Left forelimb (tissue), 1 donor: ENCODE measurements around the gene CNTNAP2.
"Not testable (repeated sequence)": the region's sequence is repeated elsewhere in the genome, so short reads cannot be mapped to it uniquely, and the experiment has no call there.

ENCODE experiments used
- DNase-seq: peaks from one replicate; pipeline ENCODE4 v3.0.0-alpha.2; 2018; ENCODE audit warnings: low spot score

CNTNAP2 gene

GRCh38 chr7:147567043-147567442, 1450.4 kb downstream of the CNTNAP2 start:
- DNase-seq = no peak

GRCh38 chr7:147569116-147569913, 1452.7 kb downstream of the CNTNAP2 start:
- DNase-seq = no peak

GRCh38 chr7:147570390-147570789, 1453.8 kb downstream of the CNTNAP2 start:
- no peak for DNase-seq

GRCh38 chr7:147571436-147572185, 1455.0 kb downstream of the CNTNAP2 start:
- DNase-seq = no peak

DNA sequence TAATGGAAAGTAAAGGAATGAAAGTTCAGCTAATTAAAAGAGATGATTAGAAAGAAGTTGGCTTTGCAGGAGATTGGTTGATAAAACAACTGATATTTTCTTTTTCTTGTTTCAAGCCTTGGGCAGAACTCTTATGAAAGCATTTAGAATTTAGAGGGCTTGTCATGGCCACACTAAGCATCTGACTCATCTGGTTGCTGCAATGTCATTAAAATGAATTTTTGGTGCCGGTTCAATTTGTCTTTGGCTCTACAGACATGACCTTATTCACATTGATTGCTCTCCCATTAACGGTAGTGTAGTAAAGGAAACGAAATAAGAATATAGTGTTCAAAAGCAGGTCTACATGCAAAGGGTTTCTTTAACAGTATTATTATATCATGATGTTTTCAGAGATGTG, 1461.6 kb downstream of the CNTNAP2 start:
- no peak for DNase-seq

DNA sequence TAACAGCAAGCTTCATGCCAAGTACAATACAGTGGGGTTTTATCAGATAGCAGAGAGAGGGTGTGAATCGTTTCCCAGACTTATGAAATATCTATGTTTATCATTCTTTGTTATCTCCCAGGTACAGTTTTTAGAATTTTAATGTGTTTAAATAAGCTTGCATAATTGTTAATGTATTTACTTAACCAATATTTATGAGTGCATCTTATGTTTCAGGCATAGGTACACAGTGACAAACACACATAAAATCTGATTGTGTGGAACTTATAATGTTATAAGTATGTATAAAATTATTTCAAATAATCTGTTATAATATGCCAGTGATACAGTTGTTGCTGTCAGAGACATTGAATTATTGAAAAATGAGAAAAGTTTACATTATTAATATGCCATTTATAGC, 1462.5 kb downstream of the CNTNAP2 start:
- no peak for DNase-seq

GRCh38 chr7:147584771-147585193, 1468.2 kb downstream of the CNTNAP2 start:
- DNase-seq = no peak

DNA sequence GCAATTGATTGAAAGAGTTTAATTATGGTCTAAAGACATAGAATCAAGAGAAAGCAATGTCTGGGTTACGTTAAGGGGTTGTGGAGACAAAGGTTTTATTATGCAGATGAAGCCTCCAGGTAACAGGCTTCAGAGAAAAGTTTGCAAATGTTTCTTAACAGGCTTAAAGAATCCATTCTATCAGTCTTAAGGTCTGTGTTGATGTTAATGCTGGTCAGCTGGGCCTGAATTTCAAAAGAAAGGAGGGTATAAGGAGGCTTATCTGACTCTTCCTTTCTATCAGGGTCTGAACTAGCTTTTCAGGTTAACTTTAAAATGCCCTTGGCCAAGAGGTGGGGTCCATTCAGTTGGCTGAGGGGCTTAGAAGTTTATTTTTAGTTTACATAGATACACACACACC, 1469.5 kb downstream of the CNTNAP2 start:
- no peak for DNase-seq

DNA sequence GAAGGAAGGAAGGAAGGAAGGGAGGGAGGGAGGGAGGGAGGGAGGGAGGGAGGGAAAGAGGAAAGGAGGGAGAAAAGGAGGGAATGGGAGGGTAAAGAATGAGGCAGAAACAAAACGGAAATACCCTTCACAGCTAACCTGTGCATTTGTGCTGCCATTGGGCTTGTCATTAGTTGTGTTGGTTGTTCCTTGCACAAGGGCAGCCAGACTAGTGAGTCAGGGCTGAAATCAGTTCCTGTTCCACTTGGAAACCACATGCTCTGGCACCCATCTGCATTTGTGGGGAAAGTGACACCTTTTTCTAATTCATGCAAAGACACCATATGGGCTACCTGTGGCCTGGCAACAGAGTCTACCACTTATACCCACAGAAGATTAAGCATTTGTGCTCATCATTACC, 1469.9 kb downstream of the CNTNAP2 start:
- no peak for DNase-seq

DNA sequence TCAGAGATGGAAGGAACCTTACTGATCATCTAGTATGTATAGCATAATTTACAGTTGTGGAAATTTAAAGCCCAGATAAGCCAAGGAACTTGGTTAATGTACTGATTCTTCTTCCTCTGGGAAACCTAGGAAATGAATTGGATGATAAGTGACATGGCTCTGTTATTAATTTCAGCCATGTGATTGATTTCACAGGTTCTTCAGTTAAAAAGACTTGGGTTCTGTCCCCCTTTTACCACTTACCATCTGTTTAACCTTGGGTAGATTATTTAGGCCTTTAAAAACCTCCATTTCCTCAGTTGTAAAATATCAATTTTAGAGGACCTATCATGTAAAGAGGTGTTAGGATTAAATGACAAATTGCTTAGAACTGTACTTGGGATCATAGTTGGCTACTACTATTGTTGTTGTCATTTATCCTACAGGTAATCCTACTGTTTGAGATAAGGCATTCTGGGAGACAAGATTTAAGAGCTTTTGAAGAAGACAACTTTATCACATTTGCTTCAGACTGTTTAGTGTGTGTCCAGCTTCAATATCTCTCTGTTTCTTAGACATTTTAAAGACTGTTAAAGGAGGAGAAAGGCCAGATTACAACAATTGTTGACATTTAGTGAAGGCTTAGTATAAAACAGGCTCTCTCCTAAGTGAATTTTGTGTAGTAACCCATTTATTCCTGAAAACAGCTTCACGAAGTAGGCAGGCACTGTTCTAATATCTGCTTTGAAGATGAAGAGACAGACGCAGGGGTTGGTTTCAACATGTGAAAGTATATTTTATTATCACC, 1476.9 kb downstream of the CNTNAP2 start:
- DNase-seq = no peak

GRCh38 chr7:147595042-147595441, 1478.4 kb downstream of the CNTNAP2 start:
- no peak for DNase-seq

GRCh38 chr7:147598687-147599086, 1482.1 kb downstream of the CNTNAP2 start:
- not testable (repeated sequence) for DNase-seq

GRCh38 chr7:147605323-147605722, 1488.7 kb downstream of the CNTNAP2 start:
- DNase-seq = no peak

- no peak for DNase-seq
These were observed 1490.7 kb downstream of the CNTNAP2 start for GRCh38 chr7:147607157-147607800.

DNA sequence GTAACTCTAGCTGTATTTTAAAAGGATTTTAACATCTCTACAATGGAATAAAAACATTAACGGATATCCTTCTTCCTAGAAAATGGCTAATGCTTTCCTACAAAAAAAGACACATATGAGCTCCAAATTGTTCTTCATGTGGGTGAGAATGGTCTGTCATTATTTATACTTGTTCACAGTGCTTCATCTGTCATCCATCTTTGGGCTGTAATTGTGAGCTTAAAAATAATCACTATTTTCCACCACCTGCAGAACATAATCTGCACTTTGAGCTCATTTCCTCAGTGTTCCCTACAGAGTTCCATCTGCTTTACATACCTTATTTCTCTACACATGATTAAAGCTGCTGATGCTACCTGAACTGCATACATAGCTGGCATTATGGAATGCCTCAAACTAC, 1494.8 kb downstream of the CNTNAP2 start:
- DNase-seq = no peak

- no peak for DNase-seq
These were observed 1518.7 kb downstream of the CNTNAP2 start for GRCh38 chr7:147635288-147635687.

- no peak for DNase-seq
These were observed 1520.0 kb downstream of the CNTNAP2 start for GRCh38 chr7:147636553-147636952.

GRCh38 chr7:147638566-147638965, 1522.0 kb downstream of the CNTNAP2 start:
- DNase-seq = no peak

DNA sequence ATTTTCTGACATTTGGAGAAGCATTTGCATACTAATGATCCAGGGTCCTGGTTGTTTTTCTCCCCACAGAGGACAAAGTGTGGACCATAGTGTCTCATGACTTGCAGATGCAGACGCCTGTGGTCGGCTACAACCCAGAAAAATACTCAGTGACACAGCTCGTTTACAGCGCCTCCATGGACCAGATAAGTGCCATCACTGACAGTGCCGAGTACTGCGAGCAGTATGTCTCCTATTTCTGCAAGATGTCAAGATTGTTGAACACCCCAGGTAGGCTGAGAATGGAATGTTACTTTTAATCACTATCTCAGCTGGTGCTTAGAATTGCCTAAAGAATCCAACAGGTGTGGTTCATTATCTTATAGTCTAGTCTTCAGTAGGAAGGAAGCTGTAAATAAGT, 1522.4 kb downstream of the CNTNAP2 start:
- DNase-seq = no peak

DNA sequence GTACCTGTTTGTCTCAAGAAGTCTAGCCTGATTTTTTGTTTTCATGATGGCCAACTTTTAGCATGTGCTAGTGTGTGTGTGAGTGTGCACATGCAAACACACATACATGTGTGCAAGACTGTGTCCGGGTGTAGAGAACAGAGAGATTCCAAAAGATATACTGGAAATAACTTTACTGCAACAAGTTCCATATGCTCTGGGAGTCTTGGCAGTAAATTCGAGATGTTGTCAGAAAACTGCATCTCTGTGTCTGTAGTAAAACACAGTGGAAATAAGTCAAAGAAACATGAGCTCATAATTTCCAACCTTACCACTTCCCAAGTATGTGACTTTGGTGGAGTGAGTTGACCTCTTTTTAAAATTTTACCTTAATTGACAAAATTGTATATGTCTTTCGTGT, 1523.2 kb downstream of the CNTNAP2 start:
- no peak for DNase-seq

DNA sequence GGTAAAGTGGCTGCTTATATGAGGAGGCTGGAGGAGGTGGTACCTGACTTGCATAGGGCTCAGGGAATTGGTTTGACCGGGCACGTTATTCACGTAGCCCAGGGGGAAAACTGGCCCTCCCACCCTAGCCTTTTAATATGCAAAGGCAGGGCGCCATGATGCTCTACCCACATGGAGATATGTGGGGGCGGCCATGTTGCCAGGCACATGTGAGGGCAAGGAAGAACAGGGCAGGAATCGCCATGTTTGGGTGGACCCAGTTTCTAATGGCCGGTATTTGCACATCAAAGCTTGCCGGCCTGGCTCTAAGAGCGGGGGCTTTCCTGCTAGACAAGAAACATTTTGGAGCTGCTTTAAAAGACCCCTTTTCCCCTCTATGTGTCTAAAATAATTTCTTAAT, 1524.2 kb downstream of the CNTNAP2 start:
- no peak for DNase-seq

DNA sequence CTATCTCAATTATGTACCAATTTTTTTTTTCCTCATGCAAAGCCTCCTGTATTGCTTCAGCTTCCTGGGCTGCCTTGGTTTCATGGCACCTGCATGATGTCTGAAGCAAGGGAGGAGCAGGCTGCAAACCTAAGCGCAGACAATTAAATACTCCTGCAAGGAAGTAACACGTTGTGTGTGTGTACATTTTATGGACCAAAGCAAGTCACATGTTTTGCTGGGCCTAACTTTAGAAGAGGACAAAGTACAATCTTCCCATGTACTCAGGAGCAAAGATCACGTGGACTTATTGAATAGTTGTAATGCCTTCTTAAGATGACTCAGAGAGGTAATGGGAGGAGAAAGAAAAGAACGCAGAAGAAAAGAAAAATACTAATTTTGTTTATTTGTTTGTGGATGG, 1530.0 kb downstream of the CNTNAP2 start:
- DNase-seq = no peak
